ENCODE results near the gene SPSB4.

Gene SPSB4

GRCh38 chr3:141093971-141094684 lies 43.0 kb downstream of the SPSB4 start:
- TF ChIP-seq CTCF (IDR thresholded peaks at IDR 0.05; ENCODE audit: insufficient read depth, low read depth, low read length, missing control alignments) = no peak
- peak; percentile 67 for DNase-seq (ENCODE audit: low read depth)
- H3K4me3 ChIP-seq (ENCODE audit: low read length) = no peak overlapping the region

GRCh38 chr3:141094790-141095545 lies 43.8 kb downstream of the SPSB4 start:
- DNase-seq (ENCODE audit: low read depth) = no peak
- H3K4me3 ChIP-seq (ENCODE audit: low read length) = no peak overlapping the region
- no peak for TF ChIP-seq CTCF (IDR thresholded peaks at IDR 0.05; ENCODE audit: insufficient read depth, low read depth, low read length, missing control alignments)

GRCh38 chr3:141095546-141095937 lies 44.4 kb downstream of the SPSB4 start:
- no peak for TF ChIP-seq CTCF (IDR thresholded peaks at IDR 0.05; ENCODE audit: insufficient read depth, low read depth, low read length, missing control alignments)
- DNase-seq (ENCODE audit: low read depth) = no peak
- no peak overlapping the region for H3K4me3 ChIP-seq (ENCODE audit: low read length)

- H3K4me3 ChIP-seq (ENCODE audit: low read length) = no peak overlapping the region
- TF ChIP-seq CTCF (IDR thresholded peaks at IDR 0.05; ENCODE audit: insufficient read depth, low read depth, low read length, missing control alignments) = no peak
- DNase-seq (ENCODE audit: low read depth) = no peak
Observed at GRCh38 chr3:141096164-141096563, 45.0 kb downstream of the SPSB4 start.

- no peak for TF ChIP-seq CTCF (IDR thresholded peaks at IDR 0.05; ENCODE audit: insufficient read depth, low read depth, low read length, missing control alignments)
- no peak for DNase-seq (ENCODE audit: low read depth)
- H3K4me3 ChIP-seq (ENCODE audit: low read length) = no peak overlapping the region
Observed at GRCh38 chr3:141096981-141097380, 45.8 kb downstream of the SPSB4 start.

- TF ChIP-seq CTCF (IDR thresholded peaks at IDR 0.05; ENCODE audit: insufficient read depth, low read depth, low read length, missing control alignments) = no peak
- no peak overlapping the region for H3K4me3 ChIP-seq (ENCODE audit: low read length)
- no peak for DNase-seq (ENCODE audit: low read depth)
Observed at GRCh38 chr3:141100112-141100511, 49.0 kb downstream of the SPSB4 start.
